Stimulated activated CD8-positive, alpha-beta memory T cell treated with anti-CD3 and anti-CD28 coated beads, Interleukin-12 subunit alpha, Interleukin-12 subunit beta, amount 100 ng/mL, for 1 hour (primary cell): Measurements from ENCODE around the gene GPR171.
"Not testable (repeated sequence)": the region's sequence is repeated elsewhere in the genome, so short reads cannot be mapped to it uniquely, and the experiment has no call there.

Experiments
- DNase-seq: peaks from one replicate; pipeline ENCODE4 v3.0.0-alpha.2; 2020; ENCODE audit warnings: low read depth

Gene GPR171

DNA sequence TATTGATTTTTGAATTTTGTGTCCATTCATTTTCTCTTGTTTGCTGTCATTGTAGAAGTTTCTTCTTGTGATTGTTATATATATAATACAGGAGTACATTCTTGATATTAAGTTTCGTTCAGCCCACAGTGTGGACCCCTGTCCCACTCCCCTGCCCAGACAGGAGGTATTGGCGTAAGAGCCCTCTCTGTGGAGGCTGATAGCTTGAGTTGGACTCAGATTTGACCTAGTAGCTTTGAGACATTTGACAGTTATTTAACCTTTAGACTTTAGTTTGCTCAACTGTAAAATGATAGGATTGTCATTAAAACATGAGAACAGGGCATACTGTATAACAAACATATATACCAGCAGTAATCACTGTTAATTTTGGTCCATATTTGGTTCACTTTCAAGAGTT, 27.1 kb downstream of the GPR171 start:
- no peak for DNase-seq

- no peak for DNase-seq
These were observed 28.7 kb downstream of the GPR171 start for GRCh38 chr3:151174351-151174750.

GRCh38 chr3:151171145-151171757, 31.8 kb downstream of the GPR171 start:
- no peak for DNase-seq

DNA sequence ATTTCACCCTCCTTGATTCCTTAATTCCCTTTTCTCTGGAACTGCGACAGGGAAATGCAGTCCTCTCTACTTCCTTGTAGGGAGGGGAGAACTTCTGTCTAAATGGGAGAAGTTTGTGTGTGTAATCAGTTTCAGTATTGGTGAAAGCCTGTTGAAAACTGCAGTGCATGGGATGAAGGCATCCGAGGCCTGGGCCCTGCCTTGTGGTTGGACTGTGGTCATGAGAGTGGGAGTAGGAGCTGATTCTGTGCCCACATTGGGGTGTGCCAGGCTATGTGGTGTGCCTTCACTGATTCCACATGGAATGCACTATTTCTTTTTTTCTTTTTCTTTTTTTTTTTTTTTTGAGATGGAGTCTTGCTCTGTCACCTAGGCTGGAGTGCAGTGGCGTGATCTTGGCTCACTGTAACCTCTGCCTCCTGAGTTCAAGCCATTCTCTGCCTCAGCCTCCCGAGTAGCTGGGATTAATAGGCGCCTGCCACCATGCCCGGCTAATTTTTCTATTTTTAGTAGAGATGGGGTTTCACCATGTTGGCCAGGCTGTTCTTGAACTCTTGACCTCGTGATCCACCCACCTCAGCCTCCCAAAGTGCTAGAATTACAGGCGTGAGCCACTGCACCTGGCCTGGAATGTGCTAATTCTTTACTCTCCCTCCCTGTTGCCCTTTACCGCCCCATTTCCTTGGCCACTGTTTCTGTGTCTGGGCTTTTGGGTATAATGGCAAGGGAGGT, 32.9 kb downstream of the GPR171 start:
- not testable (repeated sequence) for DNase-seq

- no peak for DNase-seq
These were observed 33.6 kb downstream of the GPR171 start for GRCh38 chr3:151169262-151169947.

DNA sequence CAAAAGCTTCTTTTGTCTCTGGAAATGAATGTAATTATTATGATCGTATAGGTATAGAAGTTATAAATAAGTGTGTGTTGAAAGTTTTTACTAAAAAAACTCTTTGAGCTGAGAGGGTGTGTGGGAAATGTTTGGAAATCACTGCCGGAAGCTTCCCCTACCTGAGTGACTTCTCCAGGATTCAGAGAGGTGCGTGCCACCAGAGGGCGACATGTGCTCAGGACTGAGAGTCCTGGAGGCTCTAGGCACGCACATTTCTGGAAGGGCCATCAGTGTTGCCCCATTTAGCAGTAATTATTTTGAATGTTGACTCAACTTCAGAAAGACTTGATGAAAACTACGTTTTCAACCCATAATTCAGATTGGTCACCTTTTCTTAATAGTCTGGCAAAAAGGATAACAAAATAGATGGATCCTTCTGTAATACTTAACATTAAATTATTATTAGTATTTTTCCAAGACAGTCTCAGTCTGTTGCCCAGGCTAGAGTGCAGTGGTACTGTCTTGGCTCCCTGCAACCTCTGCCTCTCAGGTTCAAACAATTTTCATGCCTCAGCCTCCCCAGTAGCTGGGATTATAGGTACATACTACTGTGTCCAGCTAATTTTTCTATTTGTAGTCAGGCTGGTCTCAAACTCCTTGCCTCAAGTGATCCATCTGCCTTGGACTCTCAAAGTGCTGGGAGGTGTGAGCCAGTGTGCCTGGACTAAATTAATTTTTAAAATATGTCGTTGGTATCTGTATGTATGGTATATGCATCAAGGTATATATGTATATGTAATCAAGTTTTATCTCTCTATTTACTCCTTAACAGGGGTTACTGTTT, 34.5 kb downstream of the GPR171 start:
- peak; percentile 79 for DNase-seq

- no peak for DNase-seq
These were observed 36.9 kb downstream of the GPR171 start for GRCh38 chr3:151166161-151166560.

GRCh38 chr3:151165226-151165625, 37.8 kb downstream of the GPR171 start:
- DNase-seq: no peak

- no peak for DNase-seq
These were observed 43.2 kb downstream of the GPR171 start for GRCh38 chr3:151159806-151160205.

- no peak for DNase-seq
These were observed 46.3 kb downstream of the GPR171 start for GRCh38 chr3:151156618-151157216.

- DNase-seq: no peak
These were observed 47.4 kb downstream of the GPR171 start for GRCh38 chr3:151155409-151156128.

DNA sequence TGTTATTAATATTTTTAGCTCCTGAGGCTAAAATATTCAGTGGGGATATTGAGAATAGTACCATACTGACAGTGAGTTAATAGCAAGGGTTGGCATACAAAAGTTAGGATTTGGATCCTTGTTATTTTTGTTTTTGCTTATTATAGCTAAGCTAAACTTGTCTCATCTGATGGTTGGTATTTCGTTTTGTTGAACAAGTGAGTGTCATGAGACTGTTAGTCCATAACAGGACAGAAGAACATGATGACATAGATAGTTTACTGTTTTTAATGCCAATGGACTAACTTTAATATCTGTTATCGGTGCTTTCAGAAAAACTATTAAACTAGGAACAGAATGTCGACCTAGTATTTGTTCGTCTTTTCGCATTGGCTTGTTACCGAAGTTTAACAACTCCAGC, 48.5 kb downstream of the GPR171 start:
- DNase-seq: no peak

DNA sequence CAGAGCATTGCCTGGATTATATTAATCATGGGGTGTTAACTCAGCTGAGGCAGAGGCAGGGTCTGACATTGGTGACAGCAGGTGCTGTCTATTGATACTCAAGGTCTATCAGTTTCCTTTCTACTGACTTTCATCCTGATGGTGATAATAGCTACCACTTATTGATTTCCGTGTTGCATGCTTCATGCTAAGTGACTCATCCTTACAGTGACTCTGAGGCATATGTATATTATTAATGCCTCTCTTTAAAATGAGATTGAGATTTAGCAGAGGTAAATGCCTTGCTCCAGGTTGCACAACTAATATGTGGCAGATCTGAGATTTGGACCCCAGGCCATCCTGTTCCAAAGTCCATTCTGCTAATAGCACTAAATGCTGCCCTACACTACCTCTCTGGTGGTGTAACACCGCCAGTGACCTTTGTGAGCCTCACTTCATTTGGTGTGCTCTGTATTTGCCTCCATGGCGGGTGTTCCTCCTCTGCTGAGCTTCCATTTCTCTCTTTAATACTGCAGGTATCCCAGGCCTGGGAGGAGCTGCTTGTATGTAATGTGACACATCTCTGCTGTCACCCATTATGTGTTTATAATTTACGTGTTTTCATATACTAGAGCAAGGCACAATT, 50.4 kb downstream of the GPR171 start:
- DNase-seq: no peak
